Measurements from ENCODE around the gene ASIP. TPM values are rescaled to one million over a fixed set of nuclear protein-coding genes. Genes with fewer than 3 reads are reported as not detected.

ASIP gene
- total RNA-seq, 1 donor from 2014 or later: not detected

DNA sequence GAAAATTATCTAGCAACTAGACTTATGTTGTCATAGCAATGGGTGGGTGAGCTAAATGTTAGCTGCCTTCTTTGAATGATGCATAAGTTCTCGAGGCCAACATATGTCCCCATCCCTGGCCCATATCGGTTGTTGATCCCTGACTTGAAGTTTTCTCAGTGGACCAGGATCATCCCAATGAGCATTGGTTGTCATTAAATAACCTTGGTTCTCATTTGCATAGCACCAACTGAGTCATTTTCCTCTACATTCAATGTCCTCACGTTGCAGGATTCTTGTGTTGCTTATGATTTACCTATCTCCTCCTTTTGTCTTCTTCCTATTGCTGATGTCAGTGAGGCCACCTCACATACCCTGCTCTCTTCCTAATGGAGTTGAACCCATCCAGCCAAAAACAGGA, 74.0 kb downstream of the ASIP start:
- Histone ChIP-seq H3K27me3 (no peaks in the 10 kb centered on the region), H3K27ac (no peak overlapping the region), H3K36me3 (no peaks in the 10 kb centered on the region), H3K4me3 (no peak overlapping the region), H3K4me1 (peaks cover 17% of the 10 kb centered on the region), H3K9me3 (no peaks in the 10 kb centered on the region)
- TF ChIP-seq POLR2AphosphoS5 (IDR thresholded peaks at IDR 0.05; ENCODE audit: insufficient read depth in 1 of 2, low read depth in 1 of 2) (no peak), POLR2A (IDR thresholded peaks at IDR 0.05) (no peak)
- TF ChIP-seq, protein P1, sequence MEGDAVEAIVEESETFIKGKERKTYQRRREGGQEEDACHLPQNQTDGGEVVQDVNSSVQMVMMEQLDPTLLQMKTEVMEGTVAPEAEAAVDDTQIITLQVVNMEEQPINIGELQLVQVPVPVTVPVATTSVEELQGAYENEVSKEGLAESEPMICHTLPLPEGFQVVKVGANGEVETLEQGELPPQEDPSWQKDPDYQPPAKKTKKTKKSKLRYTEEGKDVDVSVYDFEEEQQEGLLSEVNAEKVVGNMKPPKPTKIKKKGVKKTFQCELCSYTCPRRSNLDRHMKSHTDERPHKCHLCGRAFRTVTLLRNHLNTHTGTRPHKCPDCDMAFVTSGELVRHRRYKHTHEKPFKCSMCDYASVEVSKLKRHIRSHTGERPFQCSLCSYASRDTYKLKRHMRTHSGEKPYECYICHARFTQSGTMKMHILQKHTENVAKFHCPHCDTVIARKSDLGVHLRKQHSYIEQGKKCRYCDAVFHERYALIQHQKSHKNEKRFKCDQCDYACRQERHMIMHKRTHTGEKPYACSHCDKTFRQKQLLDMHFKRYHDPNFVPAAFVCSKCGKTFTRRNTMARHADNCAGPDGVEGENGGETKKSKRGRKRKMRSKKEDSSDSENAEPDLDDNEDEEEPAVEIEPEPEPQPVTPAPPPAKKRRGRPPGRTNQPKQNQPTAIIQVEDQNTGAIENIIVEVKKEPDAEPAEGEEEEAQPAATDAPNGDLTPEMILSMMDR (IDR thresholded peaks at IDR 0.05): no peak
- intact Hi-C loops (cut with DNase I): loop anchor here (10.0 kb wide), 2 partner anchors 210 to 460 kb away; no protein-coding TSS in a partner anchor
- no peak for DNase-seq (ENCODE audit: extremely low spot score in 2 of 2)

DNA sequence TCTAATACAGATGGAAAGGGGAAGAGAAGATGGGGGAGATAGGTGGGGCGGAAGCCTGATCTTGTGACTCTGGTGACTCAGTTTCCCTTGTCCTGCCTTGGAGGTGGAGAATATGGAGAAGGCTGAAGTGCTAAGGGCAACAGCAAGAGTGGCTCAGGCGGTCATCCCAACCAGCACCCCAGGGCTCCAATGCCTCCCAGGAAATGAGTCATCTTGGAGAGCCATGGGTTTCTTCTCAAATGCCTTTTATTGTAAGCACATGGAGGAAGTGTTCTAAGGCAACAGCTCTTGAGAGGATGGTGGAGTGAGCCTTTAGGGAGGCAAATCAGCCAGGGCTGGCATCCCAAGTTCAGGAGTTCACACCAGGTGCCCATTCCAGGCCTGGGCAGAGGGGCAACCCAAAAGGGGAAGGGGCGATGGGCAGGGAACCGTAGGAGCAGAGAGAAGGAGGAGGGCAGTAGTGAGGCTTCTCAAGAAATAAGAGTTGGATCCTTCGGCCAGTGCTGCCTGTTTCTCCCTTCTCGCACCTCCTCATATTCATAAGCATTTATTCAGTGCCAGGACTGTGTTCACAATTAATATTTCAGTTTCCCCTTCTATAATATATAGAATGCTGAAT, 75.1 kb downstream of the ASIP start:
- H3K9me3 ChIP-seq: no peaks in the 10 kb centered on the region
- no peak overlapping the region for H3K27ac ChIP-seq
- H3K36me3 ChIP-seq: no peaks in the 10 kb centered on the region
- intact Hi-C loops (cut with DNase I): loop anchor here (10.0 kb wide), 2 partner anchors 208 to 458 kb away; no protein-coding TSS in a partner anchor
- no peak overlapping the region for H3K4me3 ChIP-seq
- peaks cover 12% of the 10 kb centered on the region for H3K4me1 ChIP-seq
- DNase-seq (ENCODE audit: extremely low spot score in 2 of 2): no peak
- no peaks in the 10 kb centered on the region for H3K27me3 ChIP-seq
- TF ChIP-seq, protein P1 (IDR thresholded peaks at IDR 0.05): no peak
- TF ChIP-seq POLR2AphosphoS5 (IDR thresholded peaks at IDR 0.05; ENCODE audit: insufficient read depth in 1 of 2, low read depth in 1 of 2) (no peak), POLR2A (IDR thresholded peaks at IDR 0.05) (no peak)

Other genes with a start within 250 kb of the ASIP start
- gene RALY, start 247.5 kb upstream of the ASIP start, total RNA-seq: 123 TPM
- gene EIF2S2, start 129.2 kb upstream of the ASIP start, total RNA-seq: 34.6 TPM
- 98.2 TPM for gene AHCY, start 61.9 kb downstream of the ASIP start, total RNA-seq
- 30.9 TPM for gene ITCH, start 121.8 kb downstream of the ASIP start, total RNA-seq